HG03442 (cell line): ENCODE measurements around the gene GRAMD2A.

Source experiments
- ATAC-seq: cut with Tn5 transposase; IDR thresholded peaks from one replicate; pipeline ENCODE4 v1.9.1; 2021; ENCODE audit warnings: mild to moderate bottlenecking, moderate library complexity; ENCODE audit not compliant: unreplicated experiment

Gene GRAMD2A

DNA sequence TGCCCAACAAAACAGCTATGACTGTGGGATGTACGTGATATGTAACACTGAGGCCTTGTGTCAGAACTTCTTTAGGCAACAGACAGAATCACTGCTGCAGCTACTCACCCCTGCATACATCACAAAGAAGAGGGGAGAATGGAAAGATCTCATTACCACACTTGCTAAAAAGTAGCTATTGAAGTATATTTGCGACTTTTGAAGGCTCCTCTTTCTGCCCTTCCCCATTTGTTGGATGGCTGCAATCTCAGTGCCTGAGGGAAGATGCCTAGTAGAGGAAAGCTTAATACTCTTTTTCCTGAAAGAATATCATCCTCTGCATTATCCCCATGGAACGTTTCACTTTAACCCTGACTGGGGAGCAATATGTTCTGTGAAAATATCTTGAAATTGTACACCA is 57.5 kb downstream of the GRAMD2A start:
- no peak for ATAC-seq

- ATAC-seq = no peak
Observed at GRCh38 chr15:72139667-72140066, 57.9 kb downstream of the GRAMD2A start.

GRCh38 chr15:72136170-72137051 is 61.2 kb downstream of the GRAMD2A start:
- no peak for ATAC-seq

DNA sequence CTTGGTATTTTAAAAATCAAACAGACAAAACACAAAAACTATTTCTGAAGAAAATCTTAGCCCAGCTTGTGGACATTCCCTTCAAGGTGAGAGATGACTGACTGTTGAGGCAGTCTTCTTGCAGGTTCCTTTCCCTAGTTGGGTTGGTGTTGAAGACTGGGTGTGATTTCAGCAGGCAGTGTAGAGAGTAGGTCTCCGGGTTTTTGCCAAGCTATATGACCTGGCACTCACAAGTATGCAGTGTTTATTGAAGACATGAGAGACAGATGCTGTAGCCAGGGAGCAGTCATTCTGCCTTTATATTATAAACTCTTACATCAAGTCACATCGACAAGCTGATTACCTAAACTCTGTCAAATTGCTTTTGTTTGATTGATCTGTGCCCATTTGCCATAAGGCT is 61.9 kb downstream of the GRAMD2A start:
- no peak for ATAC-seq

DNA sequence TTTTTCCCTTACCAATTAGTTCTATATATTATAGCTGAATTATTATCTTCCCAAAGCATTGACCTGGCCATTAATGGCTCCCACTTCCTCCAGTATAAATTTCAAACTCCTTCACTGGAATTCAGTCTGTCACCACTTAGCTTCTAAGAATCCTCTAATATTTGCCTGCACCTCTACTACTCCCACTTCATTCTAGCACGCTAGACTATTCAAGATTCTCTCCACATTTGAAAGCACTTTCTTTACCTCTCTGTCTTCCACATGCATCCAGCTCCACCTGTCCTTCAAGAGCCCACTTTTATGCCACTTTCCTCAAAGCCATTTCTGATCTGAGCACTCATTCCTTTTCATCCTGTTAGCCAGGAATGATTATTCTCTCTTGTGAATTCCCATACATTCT is 64.4 kb downstream of the GRAMD2A start:
- ATAC-seq = no peak

GRCh38 chr15:72131922-72132321 is 65.7 kb downstream of the GRAMD2A start:
- no peak for ATAC-seq

GRCh38 chr15:72130272-72130671 is 67.3 kb downstream of the GRAMD2A start:
- ATAC-seq = no peak

GRCh38 chr15:72128359-72128758 is 69.2 kb downstream of the GRAMD2A start:
- no peak for ATAC-seq

- no peak for ATAC-seq
Observed at GRCh38 chr15:72127724-72128322, 69.8 kb downstream of the GRAMD2A start.

DNA sequence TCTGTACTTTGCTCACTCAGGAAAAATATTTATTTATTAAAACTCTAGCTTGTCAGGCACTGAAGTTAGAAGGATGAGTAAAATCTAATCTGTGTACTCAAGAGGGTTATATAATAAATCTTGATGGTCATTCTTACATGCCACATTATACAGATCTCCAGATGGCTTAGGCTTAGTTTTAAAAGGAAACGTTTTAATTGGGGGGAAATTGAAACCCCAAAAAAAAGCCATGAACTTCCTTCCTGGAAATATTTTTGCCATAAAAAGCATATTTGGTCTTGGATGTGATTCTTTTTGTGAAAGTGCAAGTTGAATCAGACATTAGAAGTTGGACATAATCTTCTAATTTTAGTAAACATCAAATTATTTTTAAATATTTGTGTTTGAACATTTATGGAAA is 73.4 kb downstream of the GRAMD2A start:
- ATAC-seq = no peak

DNA sequence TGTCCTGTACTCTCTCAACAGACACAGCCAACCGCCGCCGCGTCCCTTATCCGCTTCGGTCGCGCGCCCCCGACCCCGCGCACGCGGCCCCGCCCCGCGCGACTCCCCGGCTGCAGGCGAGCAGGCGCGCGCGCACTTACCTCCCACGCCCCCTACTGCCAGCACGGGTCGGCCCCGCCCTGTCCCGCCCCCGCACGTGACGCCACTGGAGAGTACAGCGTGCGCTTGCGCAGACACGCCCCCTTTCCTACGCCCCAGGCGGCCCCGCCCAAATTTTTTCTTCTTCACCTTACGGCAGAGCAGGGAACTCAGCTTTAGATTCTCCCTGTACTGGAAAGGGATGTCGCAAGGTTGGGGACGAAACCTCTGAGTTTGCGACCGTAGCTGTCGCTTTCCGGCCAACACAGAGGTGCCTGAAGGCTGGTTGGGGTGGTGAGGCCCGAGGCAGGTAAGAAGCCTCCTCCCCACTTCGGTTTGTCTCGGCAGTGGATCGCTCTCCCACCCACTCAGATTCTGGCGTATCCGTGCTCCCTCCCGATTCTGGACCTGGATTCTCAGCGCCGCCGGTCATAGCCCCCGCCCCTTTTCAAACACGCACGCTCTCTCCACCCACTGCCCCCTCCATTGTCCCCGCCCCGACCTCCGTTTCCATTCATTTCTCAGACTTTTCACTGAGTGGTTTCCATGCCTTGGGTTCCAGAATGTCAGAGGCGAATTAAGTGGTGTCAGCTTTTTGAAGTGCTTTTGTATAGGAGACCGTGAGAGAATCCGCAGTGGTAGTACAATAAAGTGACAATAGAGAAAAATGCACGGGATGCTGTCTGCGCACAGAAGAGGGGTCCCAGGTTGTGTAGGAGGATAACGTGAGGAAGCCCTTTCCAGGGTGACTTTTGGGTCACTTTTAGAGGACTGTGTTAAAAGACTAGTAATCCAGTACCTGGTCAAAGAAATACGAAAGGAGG is 79.3 kb downstream of the GRAMD2A start, which contains the start of the genes MYO9A and SENP8:
Gene MYO9A (minus strand): TSS at position 134 of the 962 bp plus-strand sequence. CDS start 71,587 bp downstream, outside the sequence.
Gene SENP8 (plus strand): TSS at position 387 of the 962 bp plus-strand sequence. CDS start 21,221 bp downstream, outside the sequence.
- peak; percentile 53 for ATAC-seq

DNA sequence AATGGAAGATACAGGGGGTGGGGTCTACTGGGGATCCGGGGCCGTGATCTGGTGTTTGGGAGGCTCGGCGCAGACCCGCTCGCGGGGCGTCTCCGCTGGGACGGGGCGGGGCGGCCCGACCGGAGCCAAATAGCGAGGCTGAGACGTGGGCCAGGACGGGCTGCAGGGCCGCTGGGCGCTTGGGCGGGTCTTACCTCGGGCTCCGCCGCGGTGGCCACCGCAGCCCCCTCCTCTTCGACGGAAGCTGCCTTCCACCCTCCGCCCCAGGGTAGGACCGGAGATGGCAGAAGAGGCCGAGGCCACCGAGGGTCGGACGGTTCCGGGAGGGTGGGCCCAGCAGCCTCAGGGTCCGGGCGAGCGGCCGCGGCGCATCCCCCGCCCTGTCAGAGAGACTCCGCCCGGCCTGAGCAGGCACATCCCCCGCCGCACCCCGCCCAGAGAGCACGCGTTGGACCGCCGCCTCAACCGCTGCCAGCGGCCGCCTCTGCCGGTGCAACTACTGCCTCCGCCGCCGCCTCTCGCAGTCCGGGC is 80.0 kb downstream of the GRAMD2A start:
- ATAC-seq = peak; percentile 62

DNA sequence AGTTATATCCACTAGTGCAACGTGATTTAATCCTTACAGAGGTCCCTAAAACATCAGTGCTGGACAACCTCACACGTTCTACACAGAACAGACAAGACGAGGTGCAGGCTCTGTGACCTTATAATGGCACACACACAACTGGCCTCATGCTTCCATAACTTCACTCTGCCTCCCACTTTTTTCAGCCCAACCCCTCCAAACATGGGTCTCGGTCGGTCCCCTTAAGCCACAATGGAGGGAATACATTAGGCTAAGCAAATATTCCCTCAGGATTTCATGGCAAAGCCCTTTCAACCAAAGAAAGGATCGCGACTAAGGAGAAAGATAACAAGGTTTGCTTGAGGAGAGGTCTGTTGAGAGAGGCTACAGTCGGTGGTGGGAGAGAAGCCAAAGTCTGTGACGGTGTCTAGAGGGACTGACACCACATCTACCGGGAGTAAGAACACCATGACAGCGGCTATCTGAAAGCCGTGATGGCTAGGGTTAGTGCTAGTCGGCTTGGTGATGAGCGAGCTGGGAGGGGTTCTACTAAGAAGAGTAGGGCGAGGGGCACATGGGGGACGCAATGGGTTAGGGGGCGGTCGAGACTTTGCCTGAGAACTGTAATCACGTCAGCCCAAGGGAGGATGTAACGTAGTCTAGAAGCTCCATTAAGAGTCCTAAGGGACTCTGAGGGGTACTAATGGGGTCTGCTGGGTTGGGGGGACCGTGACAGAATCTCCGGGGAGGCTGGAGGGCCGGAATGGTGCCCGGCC is 80.7 kb downstream of the GRAMD2A start:
- no peak for ATAC-seq

- ATAC-seq = no peak
Observed at GRCh38 chr15:72113347-72114031, 84.1 kb downstream of the GRAMD2A start.

- ATAC-seq = no peak
Observed at GRCh38 chr15:72112805-72113204, 84.8 kb downstream of the GRAMD2A start.

DNA sequence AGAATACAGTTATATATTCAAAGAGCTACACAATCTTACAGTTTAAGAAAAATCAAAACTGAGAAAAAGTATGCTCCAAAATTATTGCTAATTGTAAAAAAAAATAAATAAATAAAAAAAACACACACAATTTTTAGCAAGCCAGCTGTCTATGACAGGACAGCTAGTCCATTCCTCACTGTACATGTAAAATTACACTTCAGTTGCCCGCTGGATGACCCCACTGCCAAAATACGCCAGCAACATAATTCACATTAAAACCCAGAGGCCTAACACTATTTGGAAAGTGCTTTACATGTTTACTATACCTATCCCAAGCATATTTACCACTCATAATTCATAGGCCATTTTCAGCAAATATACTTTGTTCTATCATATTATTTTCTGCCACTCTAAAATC is 85.5 kb downstream of the GRAMD2A start:
- no peak for ATAC-seq

- ATAC-seq = no peak
Observed at GRCh38 chr15:72110355-72110754, 87.2 kb downstream of the GRAMD2A start.
